CMK (cell line): ENCODE measurements around the gene SYT5.

ENCODE experiments used
- DNase-seq: peaks from one replicate; pipeline ENCODE4 v3.0.0-alpha.2; 2010; ENCODE audit warnings: low read depth

The SYT5 gene

DNA sequence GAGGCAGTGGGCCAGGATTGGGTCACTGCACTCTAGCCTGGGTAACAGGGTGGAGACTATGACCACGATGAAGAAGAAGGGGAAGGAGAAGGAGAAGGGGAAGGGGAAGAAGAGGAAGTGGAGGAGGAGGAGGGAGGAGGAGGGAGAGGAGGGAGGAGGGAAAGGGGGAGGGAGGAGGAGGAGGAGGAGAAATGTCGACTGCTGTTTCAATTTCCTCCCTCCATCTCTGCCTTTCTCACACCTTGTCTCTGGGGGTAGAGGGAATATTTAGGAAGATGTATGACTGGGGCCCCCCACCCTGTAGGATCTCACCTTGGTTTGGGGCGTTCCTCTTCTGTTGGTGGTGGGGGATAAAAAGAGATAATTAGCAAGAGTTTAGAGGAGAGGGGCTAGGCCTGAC, 34.9 kb downstream of the SYT5 start:
- no peak for DNase-seq

DNA sequence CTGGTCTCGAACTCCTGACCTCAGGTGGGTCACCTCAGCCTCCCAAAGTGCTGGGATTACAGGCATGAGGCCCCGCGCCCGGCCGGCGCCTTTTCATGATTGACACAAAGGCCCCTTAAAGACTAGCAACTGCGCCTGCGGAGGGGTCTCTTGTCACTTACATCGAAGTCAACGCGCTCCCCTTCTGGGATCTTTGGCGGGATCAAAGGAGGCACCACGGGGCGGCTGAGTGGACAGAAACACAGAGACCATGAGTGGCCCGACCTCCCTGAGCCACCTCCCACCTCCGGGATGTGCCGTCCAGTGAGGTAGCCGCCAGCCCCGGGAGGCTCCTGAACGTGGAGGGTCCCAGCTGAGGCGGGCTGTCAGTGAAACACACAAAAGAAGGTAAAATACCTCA, 38.4 kb downstream of the SYT5 start:
- DNase-seq = no peak

DNA sequence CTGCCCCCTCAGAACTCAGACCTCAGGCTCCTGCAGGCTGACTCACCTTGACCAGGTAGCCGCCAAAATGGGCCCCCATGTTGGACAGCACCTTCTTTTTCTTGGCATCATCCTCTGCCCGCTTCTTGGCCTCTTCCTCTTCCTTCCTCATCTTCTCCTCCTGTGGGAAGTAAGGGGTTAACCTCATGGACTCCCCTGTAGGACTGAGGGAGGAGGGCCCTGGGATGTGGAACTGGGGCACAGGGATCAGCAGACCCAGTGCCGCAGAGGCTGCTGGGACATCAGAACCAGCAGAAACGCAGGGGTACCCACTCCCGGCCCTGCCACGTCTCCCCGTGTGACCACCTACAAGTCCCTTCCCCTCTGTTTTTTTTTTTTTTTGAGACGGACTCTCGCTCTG, 42.2 kb downstream of the SYT5 start:
- no peak for DNase-seq

DNA sequence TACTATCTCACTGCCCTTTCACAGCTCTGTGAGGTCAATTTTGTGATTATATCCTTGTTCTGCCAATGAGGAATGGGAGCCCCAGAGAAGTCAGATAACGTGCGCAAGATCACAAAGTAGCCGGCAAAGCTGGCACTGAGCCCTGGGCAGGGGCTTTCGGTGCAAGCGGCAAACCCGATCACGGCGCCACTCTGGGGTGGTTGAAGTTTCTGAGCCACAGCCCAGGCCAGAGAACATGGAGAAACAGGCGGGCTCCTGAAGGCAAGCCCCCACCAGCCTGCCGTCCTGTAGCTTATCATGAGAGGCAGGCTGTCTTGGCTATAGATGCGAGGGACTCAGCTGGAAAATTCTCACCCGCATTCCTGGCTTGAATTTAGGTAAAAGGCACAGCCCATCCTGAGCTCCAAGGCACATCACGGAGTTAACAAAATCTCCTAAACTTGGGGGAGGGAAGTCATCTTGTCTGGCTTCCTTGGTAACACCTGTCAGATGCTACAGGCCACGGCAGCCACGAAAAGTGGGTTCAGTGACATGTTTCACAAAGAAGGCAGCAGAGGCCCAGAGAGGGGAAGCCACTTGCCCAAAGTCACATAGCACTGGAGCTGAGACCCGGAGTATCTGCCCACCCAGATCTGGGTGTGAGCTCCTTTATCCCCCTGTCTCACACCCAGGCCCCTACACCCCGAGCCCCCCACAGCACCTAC, 43.5 kb downstream of the SYT5 start:
- no peak for DNase-seq

DNA sequence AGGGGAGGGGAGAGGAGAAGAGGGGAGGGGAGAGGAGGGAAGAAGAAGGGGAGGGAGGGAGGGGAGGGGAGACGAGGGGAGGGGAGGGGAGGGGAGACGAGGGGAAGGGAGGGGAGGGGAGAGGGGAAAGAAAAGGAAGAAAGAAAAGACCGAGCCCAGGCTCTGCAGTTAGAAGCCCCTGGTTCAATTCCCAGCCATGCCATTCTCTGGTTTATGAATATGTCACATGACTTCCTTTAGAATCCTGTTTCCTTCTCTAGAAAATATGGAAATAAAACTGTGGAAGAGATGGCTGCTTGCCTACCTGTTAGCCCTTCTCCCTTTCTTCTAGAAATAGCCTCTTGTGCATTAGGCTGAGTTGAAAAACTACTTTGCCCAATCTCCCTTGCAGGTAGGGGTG, 45.4 kb downstream of the SYT5 start:
- DNase-seq = no peak

DNA sequence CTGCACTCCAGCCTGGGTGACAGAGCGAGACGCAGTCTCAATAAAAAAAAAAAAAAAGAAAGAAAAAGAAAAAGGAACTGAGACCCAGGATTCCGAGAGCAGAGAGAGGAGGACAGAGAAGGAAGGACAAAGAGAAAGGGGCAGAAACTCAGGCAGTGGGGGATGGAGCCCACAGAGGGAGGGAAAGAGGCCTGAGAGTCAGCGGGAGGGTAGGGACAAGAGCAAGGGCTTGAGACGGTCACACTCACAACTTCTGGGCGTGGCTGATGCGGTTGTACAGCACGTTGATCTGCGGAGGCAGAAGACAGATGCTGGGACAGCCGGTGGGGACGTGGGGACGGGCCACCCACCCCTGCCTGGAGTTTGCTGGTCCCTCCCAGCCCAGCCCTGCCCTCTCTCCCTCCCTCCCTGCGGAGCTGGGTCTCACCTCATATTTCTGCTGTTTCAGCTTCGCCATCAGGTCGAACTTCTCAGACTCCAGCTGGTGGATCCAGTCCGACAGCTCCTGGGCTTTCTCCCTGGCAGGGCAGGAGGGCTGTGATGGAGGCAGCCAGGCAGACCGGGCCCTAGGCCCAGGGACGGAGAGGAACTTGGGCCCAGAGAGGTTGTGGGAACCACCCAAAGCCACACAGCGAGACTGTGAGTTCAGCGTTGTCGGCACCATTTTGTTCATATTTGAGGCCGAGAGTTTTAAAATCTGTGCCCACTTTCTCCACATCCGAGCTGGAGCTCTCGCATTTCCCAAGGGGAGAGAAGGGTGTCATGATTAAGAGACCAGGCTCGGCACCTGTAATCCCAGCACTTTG, 46.2 kb downstream of the SYT5 start:
- no peak for DNase-seq

DNA sequence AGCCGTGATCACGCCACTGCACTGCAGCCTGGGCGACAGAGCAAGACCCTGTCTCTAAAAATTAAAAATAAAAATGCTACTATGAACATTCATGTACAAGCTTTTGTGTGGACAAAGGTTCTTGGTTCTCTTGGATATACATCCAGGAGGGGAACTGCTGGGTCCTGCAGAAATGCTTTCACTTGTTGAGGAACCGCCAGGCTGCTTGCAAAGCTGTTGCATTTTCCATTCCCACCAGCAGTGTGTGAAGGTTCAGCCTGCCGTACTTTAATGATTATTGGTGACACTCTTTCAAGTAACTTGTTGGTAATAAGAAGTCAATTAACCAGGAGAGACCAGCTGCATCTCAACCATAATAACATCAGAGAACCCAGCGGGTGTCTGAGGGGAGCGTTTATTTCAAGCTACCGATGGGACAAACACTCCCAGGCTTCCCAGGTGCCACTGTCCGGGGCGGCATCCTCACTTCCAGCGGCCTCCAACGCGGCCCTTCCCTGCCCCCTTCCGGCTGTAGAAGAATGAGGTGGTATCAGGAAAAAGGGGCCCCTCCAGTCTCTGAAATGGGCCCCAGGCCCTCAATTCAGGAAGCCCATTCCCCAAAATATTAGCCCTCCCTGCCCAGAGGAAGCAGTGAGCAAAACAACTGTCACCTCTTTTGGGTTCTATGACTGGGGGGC, 47.5 kb downstream of the SYT5 start:
- DNase-seq = no peak

DNA sequence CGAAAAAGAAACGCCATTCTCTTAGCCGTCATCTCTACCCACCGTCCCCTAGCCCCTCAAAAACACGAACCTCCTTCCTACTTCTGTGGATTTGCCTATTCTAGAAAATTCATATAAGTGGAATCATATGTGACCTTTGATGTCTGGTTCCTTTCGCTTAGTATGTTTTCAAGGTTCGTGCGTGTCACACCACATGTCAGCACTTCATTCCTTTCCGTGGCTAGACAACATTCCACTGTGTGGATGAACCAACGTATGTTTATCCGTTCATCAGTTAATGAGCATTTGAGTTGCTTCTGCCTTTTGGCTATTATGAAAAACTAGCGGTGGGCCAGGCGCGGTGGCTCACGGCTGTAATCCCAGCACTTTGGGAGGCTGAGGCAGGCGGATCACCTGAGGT, 48.7 kb downstream of the SYT5 start:
- no peak for DNase-seq
